Retinal pigment epithelial cell (primary cell): ENCODE data around the gene TFAP2E.

ENCODE experiments used
- DNase-seq: peaks from one replicate; pipeline ENCODE4 v3.0.0-alpha.2; 2010; ENCODE audit warnings: low read depth
- H3K4me3 ChIP-seq: 2 replicates; pipeline ENCODE4 v1.5.1; 2011; ENCODE audit warnings: mild to moderate bottlenecking, low read length, control low read depth, moderate library complexity
- CTCF ChIP-seq: conservative IDR thresholded peaks from 2 replicates; pipeline ENCODE4 v1.5.1; 2011; ENCODE audit warnings: low read depth, low read length, control low read depth, inconsistent platforms

TFAP2E gene

GRCh38 chr1:35600593-35600992, 27.5 kb downstream of the TFAP2E start:
- no peak for DNase-seq
- H3K4me3 ChIP-seq: no peak overlapping the region
- no peak for TF ChIP-seq CTCF

DNA sequence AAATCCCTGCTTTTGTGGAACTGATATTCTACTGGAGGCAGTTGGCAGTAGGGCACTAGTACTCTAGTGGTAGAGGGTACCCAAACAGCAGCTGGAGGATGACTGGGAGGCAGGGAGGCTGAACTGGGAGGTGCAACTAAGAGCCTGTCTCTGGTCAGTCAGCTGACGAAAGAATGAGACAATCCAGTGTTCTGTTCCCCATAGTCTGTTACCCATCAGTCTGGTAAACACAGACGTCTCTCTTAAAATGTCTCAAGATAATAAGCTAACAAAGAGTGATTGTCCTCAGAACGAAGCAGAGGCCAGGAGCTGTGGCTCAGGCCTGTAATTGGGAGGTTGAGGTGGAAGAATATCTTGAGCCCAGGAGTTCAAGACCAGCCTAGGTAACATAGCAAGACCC, 30.4 kb downstream of the TFAP2E start:
- no peak for DNase-seq
- TF ChIP-seq CTCF: no peak
- H3K4me3 ChIP-seq: no peak overlapping the region

DNA sequence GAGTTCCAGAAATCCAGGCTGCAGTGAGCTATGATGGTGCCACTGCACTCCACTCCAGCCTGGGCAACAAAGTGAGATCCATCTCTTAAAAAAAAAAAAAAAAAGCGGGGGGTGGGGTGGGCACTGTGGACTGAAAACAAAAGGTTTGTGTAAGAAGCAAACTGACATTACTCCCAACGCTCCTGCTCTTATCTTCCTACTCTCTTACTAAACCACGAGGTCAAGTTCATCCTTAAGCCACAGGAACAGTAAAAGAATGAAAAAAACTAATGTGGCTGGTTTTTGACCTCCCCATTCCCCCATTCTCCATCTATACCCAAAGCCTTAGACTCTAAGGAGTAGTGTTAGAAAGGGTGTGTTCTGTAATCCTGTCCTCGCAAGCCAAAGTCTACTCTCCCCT, 30.8 kb downstream of the TFAP2E start:
- no peak for DNase-seq
- no peak overlapping the region for H3K4me3 ChIP-seq
- TF ChIP-seq CTCF: no peak

DNA sequence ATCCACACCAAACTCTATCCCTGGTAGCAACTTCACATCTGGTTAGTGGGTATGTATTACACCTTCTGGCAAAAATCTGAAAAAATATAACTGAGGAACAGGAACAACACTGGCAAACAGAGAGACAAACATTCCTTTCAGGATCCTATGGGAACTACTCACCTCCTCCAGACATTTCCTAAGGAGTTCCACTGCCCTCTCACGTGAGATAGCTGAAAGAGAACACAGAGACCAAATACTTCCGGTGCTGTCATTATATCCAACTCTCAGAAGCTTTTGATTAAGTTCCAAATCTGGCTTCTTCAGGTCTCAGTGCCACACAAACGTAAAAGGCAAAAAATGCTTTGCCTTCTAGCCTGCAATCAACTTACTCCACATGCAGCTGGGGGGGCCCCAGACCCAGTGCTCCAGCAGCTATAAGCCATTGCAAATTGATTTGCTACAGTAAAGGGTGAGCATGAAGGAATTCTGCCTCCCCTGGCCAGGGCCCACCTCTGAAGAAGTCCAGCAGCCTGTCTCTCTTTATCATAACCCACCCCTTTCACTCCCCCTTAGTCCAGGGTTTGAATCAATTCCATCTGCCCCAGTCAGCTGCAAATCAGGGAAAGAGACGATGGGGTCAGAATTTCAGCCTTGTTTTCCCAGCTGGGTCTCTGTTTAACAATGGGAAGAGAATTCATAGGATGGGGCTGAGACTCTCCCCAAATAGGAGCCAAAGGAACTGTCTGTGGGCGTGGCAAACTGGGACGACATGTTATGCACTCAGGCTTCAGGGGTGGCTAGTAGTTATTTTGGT, 32.2 kb downstream of the TFAP2E start:
- DNase-seq: no peak
- TF ChIP-seq CTCF: no peak
- no peak overlapping the region for H3K4me3 ChIP-seq

- DNase-seq: no peak
- no peak overlapping the region for H3K4me3 ChIP-seq
These were observed 32.7 kb downstream of the TFAP2E start for GRCh38 chr1:35605867-35606182.

DNA sequence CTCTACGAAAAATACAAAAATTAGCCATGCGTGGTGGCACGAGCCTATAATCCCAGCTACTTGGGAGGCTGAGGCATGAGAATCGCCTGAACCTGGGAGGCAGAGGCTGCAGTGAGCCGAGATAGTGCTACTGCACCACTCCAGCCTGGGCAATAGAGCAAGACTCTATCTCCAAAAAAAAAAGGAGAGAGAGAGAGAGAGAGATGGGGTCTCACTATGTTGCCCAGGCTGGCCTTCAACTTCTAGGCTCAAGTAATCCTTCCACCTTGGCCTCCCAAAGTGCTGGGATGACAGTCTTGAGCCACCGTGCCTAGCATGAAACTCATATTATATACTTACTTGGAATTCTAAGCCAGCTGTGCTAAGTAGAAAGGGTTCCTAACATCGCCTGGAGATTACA, 38.5 kb downstream of the TFAP2E start:
- TF ChIP-seq CTCF: no peak
- DNase-seq: no peak
- no peak overlapping the region for H3K4me3 ChIP-seq

More at GRCh38 chr1:35605867-35606182, 32.7 kb downstream of the TFAP2E start:
- TF ChIP-seq CTCF: no peak

DNA sequence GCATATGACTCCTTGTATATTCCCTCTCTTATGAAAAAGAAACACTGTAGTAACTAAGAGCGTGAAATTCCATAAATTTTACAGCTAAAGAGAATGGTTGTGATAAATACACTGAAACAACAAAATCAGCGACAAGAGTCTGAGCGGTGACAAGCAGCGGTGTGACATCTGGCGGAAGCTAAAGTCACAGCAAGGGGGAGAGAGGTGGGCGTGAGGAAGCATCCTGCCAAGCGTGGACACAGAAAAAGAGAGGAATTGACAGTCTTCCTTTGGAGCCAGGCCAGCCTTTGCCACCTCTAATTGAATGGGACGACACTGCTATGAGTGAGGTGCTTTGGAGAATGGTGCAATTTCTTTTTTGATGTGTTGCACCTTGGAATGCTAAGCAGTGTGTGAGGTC, 42.3 kb downstream of the TFAP2E start:
- TF ChIP-seq CTCF: no peak
- H3K4me3 ChIP-seq: no peak overlapping the region
- DNase-seq: no peak
